Tibial nerve (tissue), 4 donors: ENCODE measurements around the gene DMXL2.

ENCODE experiments used
- EP300 ChIP-seq, 2 donors: sonication (generic); formaldehyde crosslinking; IDR thresholded peaks; one replicate each; pipeline ENCODE4 v1.6.1; 2017; ENCODE audit warnings: antibody characterized with exemption in 2 of 2, mild to moderate bottlenecking in 1 of 2
- POLR2A ChIP-seq, 2 donors: fragments of 450-650 bp; IDR thresholded peaks; one replicate each; pipeline ENCODE4 v1.6.1; 2017; ENCODE audit warnings: antibody characterized with exemption in 2 of 2, mild to moderate bottlenecking in 2 of 2, moderate library complexity in 2 of 2
- TF ChIP-seq, protein P1 (sequence below), 5 experiments: fragments of 200-600 bp in 3 of 5; fragments of 450-650 bp in 2 of 5; sonication (generic) in 3 of 5; IDR thresholded peaks; one replicate each; pipeline ENCODE4 v1.5.1; 2016 to 2019; ENCODE audit warnings: antibody characterized with exemption in 5 of 5, mild to moderate bottlenecking in 3 of 5, moderate library complexity in 2 of 5

DNA sequence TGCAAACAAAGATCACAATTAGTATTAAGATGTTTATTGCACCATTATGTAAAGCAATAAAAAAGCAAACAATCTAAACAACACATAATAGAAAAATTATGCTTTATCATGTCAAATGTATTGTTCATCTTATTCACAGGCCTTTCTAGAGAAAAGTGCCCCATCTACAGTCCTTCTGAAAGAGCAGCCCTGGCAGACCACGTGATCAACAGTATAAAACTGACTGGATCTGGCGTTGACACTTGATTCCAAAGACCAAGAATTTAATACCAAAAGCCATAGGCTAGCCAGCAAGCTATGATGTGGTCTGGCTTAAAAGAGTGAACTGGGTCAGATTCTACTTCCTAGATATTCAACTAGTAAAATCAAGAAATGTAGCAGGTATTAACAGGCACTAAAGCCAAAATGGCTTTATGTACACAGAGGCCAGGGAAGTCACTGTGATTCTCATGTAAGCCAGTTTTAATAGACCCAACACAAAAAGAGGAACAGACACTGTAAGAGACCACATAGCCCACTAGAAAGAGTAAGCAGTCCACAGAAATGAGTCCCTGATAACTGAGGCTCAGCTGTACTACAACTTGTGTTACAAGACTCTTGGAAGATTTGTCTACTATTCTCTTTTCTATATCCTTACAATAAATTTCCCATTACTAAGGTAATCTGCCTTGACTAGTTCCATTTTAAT is 32.5 kb downstream of the DMXL2 start:
- TF ChIP-seq, protein P1, sequence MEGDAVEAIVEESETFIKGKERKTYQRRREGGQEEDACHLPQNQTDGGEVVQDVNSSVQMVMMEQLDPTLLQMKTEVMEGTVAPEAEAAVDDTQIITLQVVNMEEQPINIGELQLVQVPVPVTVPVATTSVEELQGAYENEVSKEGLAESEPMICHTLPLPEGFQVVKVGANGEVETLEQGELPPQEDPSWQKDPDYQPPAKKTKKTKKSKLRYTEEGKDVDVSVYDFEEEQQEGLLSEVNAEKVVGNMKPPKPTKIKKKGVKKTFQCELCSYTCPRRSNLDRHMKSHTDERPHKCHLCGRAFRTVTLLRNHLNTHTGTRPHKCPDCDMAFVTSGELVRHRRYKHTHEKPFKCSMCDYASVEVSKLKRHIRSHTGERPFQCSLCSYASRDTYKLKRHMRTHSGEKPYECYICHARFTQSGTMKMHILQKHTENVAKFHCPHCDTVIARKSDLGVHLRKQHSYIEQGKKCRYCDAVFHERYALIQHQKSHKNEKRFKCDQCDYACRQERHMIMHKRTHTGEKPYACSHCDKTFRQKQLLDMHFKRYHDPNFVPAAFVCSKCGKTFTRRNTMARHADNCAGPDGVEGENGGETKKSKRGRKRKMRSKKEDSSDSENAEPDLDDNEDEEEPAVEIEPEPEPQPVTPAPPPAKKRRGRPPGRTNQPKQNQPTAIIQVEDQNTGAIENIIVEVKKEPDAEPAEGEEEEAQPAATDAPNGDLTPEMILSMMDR (IDR thresholded peaks at IDR 0.05), result no peak
- TF ChIP-seq POLR2A (IDR thresholded peaks at IDR 0.05), result no peak
- TF ChIP-seq EP300 (IDR thresholded peaks at IDR 0.05), result no peak
